ENCODE measurements around the gene MORN1.

DNA sequence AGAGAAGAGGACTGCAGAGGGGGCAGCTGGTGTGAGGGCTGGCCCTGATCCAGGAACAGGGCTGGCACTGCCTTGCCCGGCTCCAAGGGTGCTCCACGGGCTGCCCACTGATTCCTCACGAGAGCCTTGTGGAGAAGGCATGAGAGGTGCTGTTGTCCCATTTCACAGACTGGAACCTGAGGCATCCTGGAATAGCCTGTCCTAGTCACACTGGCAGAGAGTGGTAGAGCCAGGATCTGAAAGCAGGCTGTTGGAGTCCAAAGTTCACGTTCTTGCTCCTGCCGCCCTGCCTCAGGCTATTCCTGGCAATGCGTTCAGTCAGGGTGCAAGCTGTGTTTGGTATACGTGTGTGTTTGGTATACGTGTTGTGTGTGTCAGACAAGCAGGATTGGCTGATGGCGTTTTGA, 2.1 kb upstream of the MORN1 start:
- TF ChIP-seq, protein P1, sequence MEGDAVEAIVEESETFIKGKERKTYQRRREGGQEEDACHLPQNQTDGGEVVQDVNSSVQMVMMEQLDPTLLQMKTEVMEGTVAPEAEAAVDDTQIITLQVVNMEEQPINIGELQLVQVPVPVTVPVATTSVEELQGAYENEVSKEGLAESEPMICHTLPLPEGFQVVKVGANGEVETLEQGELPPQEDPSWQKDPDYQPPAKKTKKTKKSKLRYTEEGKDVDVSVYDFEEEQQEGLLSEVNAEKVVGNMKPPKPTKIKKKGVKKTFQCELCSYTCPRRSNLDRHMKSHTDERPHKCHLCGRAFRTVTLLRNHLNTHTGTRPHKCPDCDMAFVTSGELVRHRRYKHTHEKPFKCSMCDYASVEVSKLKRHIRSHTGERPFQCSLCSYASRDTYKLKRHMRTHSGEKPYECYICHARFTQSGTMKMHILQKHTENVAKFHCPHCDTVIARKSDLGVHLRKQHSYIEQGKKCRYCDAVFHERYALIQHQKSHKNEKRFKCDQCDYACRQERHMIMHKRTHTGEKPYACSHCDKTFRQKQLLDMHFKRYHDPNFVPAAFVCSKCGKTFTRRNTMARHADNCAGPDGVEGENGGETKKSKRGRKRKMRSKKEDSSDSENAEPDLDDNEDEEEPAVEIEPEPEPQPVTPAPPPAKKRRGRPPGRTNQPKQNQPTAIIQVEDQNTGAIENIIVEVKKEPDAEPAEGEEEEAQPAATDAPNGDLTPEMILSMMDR (IDR thresholded peaks at IDR 0.05): no peak
- peak in 1 of 2 donors; percentile 33 for TF ChIP-seq POLR2A (IDR thresholded peaks at IDR 0.05)
